IMR-90 (cell line): Measurements from ENCODE around the gene MAP3K15. TPM values are rescaled to one million over a fixed set of nuclear protein-coding genes. Genes with fewer than 3 reads are reported as not detected.

Experiments
- ATAC-seq: fragments of 200-7000 bp; cut with Tn5 transposase; 2 replicates; pipeline ENCODE4 v1.9.1; 2020; ENCODE audit warnings: low read depth, mild to moderate bottlenecking, moderate library complexity
- BruUV-seq: library from RNA; stranded (reverse); fragments of 400-500 nt; replicated peaks from 2 replicates; lab custom pipeline; 2021; lab: Mats Ljungman, UMichigan
- CTCF ChIA-PET: fragments of 300-600 bp; formaldehyde crosslinking; extraction: SDS; loops from one replicate; lab custom pipeline; 2021; ENCODE audit warnings: antibody characterized with exemption; lab: Yijun Ruan, JAX
- POLR2A ChIA-PET: fragments of 300-600 bp; sonication (Branson Sonifier 250); formaldehyde crosslinking; loops from one replicate; lab custom pipeline; 2022; ENCODE audit warnings: antibody characterized with exemption; ENCODE audit not compliant: unreplicated experiment; lab: Charles Lee
- DNase-seq: peaks from one replicate; pipeline ENCODE4 v3.0.0; 2013
- H2AFZ ChIP-seq: replicated peaks from 2 replicates; pipeline ENCODE3; 2013; ENCODE audit warnings: low read length, mild to moderate bottlenecking; ENCODE audit not compliant: poor library complexity
- H2AK5ac ChIP-seq: 2 replicates; pipeline ENCODE4 v1.6.1; 2013; ENCODE audit warnings: low read depth, low read length, inconsistent platforms
- H2AK9ac ChIP-seq: replicated peaks from 2 replicates; pipeline ENCODE3; 2013; ENCODE audit warnings: mild to moderate bottlenecking, low read depth, low read length, moderate library complexity; ENCODE audit not compliant: poor library complexity
- H2BK120ac ChIP-seq: 2 replicates; pipeline ENCODE4 v1.6.1; 2013; ENCODE audit warnings: low read depth, low read length, inconsistent platforms
- H2BK15ac ChIP-seq: 3 replicates; pipeline ENCODE4 v1.6.1; 2013; ENCODE audit warnings: low read depth, low read length, inconsistent platforms
- H2BK20ac ChIP-seq: 2 replicates; pipeline ENCODE4 v1.6.1; 2013; ENCODE audit warnings: low read depth, mild to moderate bottlenecking, inconsistent platforms, low read length, moderate library complexity
- H2BK5ac ChIP-seq: 2 replicates; pipeline ENCODE4 v1.6.1; 2013; ENCODE audit warnings: mild to moderate bottlenecking, low read depth, low read length, inconsistent platforms; ENCODE audit not compliant: poor library complexity, severe bottlenecking
- H3K14ac ChIP-seq: replicated peaks from 2 replicates; pipeline ENCODE4 v1.6.1; 2013; ENCODE audit warnings: low read depth, low read length, inconsistent platforms
- H3K18ac ChIP-seq: 2 replicates; pipeline ENCODE4 v1.6.1; 2013; ENCODE audit warnings: low read depth, low read length, control low read depth
- H3K23ac ChIP-seq: 2 replicates; pipeline ENCODE4 v1.6.1; 2013; ENCODE audit warnings: low read depth, low read length, inconsistent platforms
- H3K27ac ChIP-seq: 2 replicates; pipeline ENCODE4 v1.5.1; 2013; ENCODE audit warnings: mild to moderate bottlenecking, control low read depth, low read length; ENCODE audit not compliant: insufficient read depth
- H3K27me3 ChIP-seq: 2 replicates; pipeline ENCODE4 v1.6.1; 2013; ENCODE audit warnings: low read length; ENCODE audit not compliant: control insufficient read depth, insufficient read depth
- H3K36me3 ChIP-seq: 2 replicates; pipeline ENCODE4 v1.6.1; 2013; ENCODE audit warnings: low read length, mixed read lengths; ENCODE audit not compliant: control insufficient read depth, insufficient read depth
- H3K4ac ChIP-seq: 2 replicates; pipeline ENCODE4 v1.6.1; 2013; ENCODE audit warnings: low read depth, low read length, inconsistent platforms
- H3K4me1 ChIP-seq: 2 replicates; pipeline ENCODE4 v1.6.1; 2013; ENCODE audit warnings: low read length, mixed read lengths; ENCODE audit not compliant: control insufficient read depth, insufficient read depth
- H3K4me2 ChIP-seq: 2 replicates; pipeline ENCODE4 v1.6.1; 2013; ENCODE audit warnings: low read depth, mild to moderate bottlenecking, control low read depth, low read length, moderate library complexity
- H3K4me3 ChIP-seq: 2 replicates; pipeline ENCODE4 v1.5.1; 2013; ENCODE audit warnings: low read depth, mild to moderate bottlenecking, control low read depth, low read length, moderate library complexity; ENCODE audit not compliant: insufficient read depth
- H3K56ac ChIP-seq: 2 replicates; pipeline ENCODE4 v1.6.1; 2013; ENCODE audit warnings: low read length, inconsistent platforms; ENCODE audit not compliant: insufficient read depth; ENCODE audit errors: extremely low read depth
- H3K79me1 ChIP-seq, 2 experiments: 2 replicates each; pipeline ENCODE4 v1.6.1; 2013; ENCODE audit warnings: low read length in 2 of 2, inconsistent platforms in 1 of 2, low read depth in 1 of 2
- H3K9ac ChIP-seq: 2 replicates; pipeline ENCODE4 v1.6.1; 2013; ENCODE audit warnings: low read depth, low read length, control low read depth
- H3K9me1 ChIP-seq: 2 replicates; pipeline ENCODE4 v1.6.1; 2013; ENCODE audit warnings: low read length, inconsistent platforms; ENCODE audit not compliant: insufficient read depth
- H3K9me3 ChIP-seq: 2 replicates; pipeline ENCODE4 v1.6.1; 2013; ENCODE audit warnings: low read length; ENCODE audit not compliant: control insufficient read depth, insufficient read depth
- H4K20me1 ChIP-seq: 2 replicates; pipeline ENCODE4 v1.6.1; 2013; ENCODE audit warnings: low read length, inconsistent platforms; ENCODE audit not compliant: insufficient read depth
- H4K5ac ChIP-seq: 2 replicates; pipeline ENCODE4 v1.6.1; 2013; ENCODE audit warnings: mild to moderate bottlenecking, low read depth, low read length, control low read depth
- H4K8ac ChIP-seq, 2 experiments: 2 replicates each; pipeline ENCODE4 v1.6.1; 2013; ENCODE audit warnings: low read depth in 2 of 2, low read length in 2 of 2, control low read depth in 1 of 2, inconsistent platforms in 1 of 2
- H4K91ac ChIP-seq: 2 replicates; pipeline ENCODE4 v1.6.1; 2013; ENCODE audit warnings: low read depth, low read length, inconsistent platforms; ENCODE audit not compliant: insufficient read depth
- BHLHE40 ChIP-seq: fragments of 150-350 bp; IDR thresholded peaks from 2 replicates; pipeline ENCODE4 v1.6.1; 2016; ENCODE audit warnings: mild to moderate bottlenecking, low read depth, low read length
- CEBPB ChIP-seq: IDR thresholded peaks from 2 replicates; pipeline ENCODE4 v1.6.1; 2012; ENCODE audit warnings: low read depth, low read length, improper control_type of control experiment
- CTCF ChIP-seq: conservative IDR thresholded peaks from 2 replicates; pipeline ENCODE4 v1.5.1; 2012; ENCODE audit warnings: mild to moderate bottlenecking, low read depth, low read length, improper control_type of control experiment
- MAFK ChIP-seq: IDR thresholded peaks from 2 replicates; pipeline ENCODE4 v1.6.1; 2012; ENCODE audit warnings: low read depth, low read length, improper control_type of control experiment
- POLR2A ChIP-seq: IDR thresholded peaks from 2 replicates; pipeline ENCODE4 v1.6.1; 2012; ENCODE audit warnings: mild to moderate bottlenecking, low read depth, low read length
- RCOR1 ChIP-seq: IDR thresholded peaks from 2 replicates; pipeline ENCODE4 v1.6.1; 2012; ENCODE audit warnings: mild to moderate bottlenecking, low read length, improper control_type of control experiment; ENCODE audit not compliant: insufficient replicate concordance
- RFX5 ChIP-seq: IDR thresholded peaks from 2 replicates; pipeline ENCODE4 v1.8.0; 2012; ENCODE audit warnings: low read depth, mild to moderate bottlenecking, low read length, moderate library complexity
- SMC3 ChIP-seq: fragments of 150-350 bp; IDR thresholded peaks from 2 replicates; pipeline ENCODE4 v1.6.1; 2016; ENCODE audit warnings: low read depth, mild to moderate bottlenecking, antibody characterized with exemption, low read length, moderate library complexity
- WGBS, 2 experiments: methylation state at CpG; one replicate each; pipeline versions ENCODE4 v1.1.5 to v1.1.7; 2013; ENCODE audit warnings: missing lambda C conversion rate in 2 of 2; ENCODE audit not compliant: insufficient read length in 1 of 2; ENCODE audit errors: extremely low coverage in 2 of 2; 5-methylcytosine and 5-hydroxymethylcytosine counted together
- dilution Hi-C: fragments of 300-500 bp; cut with HindIII; formaldehyde crosslinking; loops from one replicate; pipeline ENCODE4 v1.14.3; 2018; ENCODE audit warnings: low sequenced_read_pairs; ENCODE audit not compliant: unreplicated experiment
- in situ Hi-C: fragments of 300-500 bp; cut with MboI; formaldehyde crosslinking; loops from 3 replicates; pipeline ENCODE4 v1.14.3; 2019; ENCODE audit warnings: low sequenced_read_pairs, inconsistent platforms, mixed read lengths
- intact Hi-C: fragments of 100-400 bp; cut with micrococcal nuclease; formaldehyde crosslinking; loops from 2 replicates; pipeline ENCODE4 v1.10.0; 2022
- polyA plus RNA-seq, 3 experiments: library from polyadenylated mRNA; depleted of rRNA; stranded (reverse); fragments of >200 nt; gene quantifications; 2 replicates each; pipeline ENCODE4 v1.2.3, GENCODE V29; 2012; ENCODE audit warnings: low replicate concordance in 1 of 3
- total RNA-seq: library from RNA; depleted of rRNA; stranded (reverse); fragments of >200 nt; gene quantifications from 2 replicates; pipeline ENCODE4 v1.2.3, GENCODE V29; 2012
- TF ChIP-seq, protein P1 (sequence below): fragments of 150-350 bp; IDR thresholded peaks from 2 replicates; pipeline ENCODE4 v1.6.1; 2017; ENCODE audit warnings: mild to moderate bottlenecking, antibody characterized with exemption, low read length, low read depth
- TF ChIP-seq, protein P2 (sequence below): fragments of 150-350 bp; IDR thresholded peaks from 2 replicates; pipeline ENCODE4 v1.6.1; 2016; ENCODE audit warnings: low read depth, mild to moderate bottlenecking, low read length, moderate library complexity, borderline replicate concordance

MAP3K15 gene
- total and polyA plus RNA-seq, 2 of the 4 experiments (the other 2 are of a cell fraction) = under 0.01 to 0.10 TPM

DNA sequence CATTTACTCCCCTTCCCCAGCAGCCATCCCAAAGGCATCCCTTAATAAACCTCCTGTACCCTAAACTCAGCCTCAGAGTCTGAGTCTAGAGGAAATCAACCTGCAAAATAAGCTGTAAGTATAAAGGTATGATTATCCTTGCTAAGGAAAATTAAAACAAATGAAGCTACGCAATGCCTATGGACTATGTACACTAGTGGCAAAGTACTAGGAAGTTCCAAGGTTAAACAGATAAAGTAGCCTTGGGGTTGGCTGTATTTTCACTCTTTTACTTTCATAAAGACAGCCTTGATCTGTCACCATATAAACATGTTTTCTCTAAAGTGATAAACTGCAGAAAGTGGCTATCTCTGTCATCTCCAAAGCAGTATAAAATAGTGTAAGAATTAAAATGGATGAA is 35.9 kb downstream of the MAP3K15 start:
- no peak overlapping the region for H3K4ac ChIP-seq
- no peak overlapping the region for H3K23ac ChIP-seq
- in situ Hi-C loops (no loop called here), intact Hi-C loops (no loop called here), dilution Hi-C loops (no loop called here)
- TF ChIP-seq CTCF (no peak), POLR2A (no peak), CEBPB (no peak), MAFK (no peak), SMC3 (no peak), RCOR1 (no peak), BHLHE40 (no peak), RFX5 (no peak)
- TF ChIP-seq, protein P1, sequence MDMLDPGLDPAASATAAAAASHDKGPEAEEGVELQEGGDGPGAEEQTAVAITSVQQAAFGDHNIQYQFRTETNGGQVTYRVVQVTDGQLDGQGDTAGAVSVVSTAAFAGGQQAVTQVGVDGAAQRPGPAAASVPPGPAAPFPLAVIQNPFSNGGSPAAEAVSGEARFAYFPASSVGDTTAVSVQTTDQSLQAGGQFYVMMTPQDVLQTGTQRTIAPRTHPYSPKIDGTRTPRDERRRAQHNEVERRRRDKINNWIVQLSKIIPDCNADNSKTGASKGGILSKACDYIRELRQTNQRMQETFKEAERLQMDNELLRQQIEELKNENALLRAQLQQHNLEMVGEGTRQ = no peak
- TF ChIP-seq, protein P2, sequence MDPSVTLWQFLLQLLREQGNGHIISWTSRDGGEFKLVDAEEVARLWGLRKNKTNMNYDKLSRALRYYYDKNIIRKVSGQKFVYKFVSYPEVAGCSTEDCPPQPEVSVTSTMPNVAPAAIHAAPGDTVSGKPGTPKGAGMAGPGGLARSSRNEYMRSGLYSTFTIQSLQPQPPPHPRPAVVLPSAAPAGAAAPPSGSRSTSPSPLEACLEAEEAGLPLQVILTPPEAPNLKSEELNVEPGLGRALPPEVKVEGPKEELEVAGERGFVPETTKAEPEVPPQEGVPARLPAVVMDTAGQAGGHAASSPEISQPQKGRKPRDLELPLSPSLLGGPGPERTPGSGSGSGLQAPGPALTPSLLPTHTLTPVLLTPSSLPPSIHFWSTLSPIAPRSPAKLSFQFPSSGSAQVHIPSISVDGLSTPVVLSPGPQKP = no peak
- no peak overlapping the region for H3K9ac ChIP-seq
- H3K56ac ChIP-seq = no peak overlapping the region
- H4K8ac ChIP-seq = no peak overlapping the region
- no peaks in the 10 kb centered on the region for H3K9me1 ChIP-seq
- H3K27me3 ChIP-seq = no peaks in the 10 kb centered on the region
- no peak for ATAC-seq
- no TSS peak for BruUV-seq
- H3K4me3 ChIP-seq = no peak overlapping the region
- no peak overlapping the region for H3K27ac ChIP-seq
- no peak overlapping the region for H4K91ac ChIP-seq
- no peak overlapping the region for H4K5ac ChIP-seq
- ChIA-PET POLR2A (no interaction called here), CTCF (no interaction called here)
- H2BK20ac ChIP-seq = no peak overlapping the region
- no peak overlapping the region for H3K14ac ChIP-seq
- WGBS, 2 experiments = no CpG with 5 or more reads among the region's 1 CpG
- H3K79me1 ChIP-seq = no peaks in the 10 kb centered on the region
- H3K36me3 ChIP-seq = no peaks in the 10 kb centered on the region
- H3K18ac ChIP-seq = no peak overlapping the region
- H2AFZ ChIP-seq = no peak overlapping the region
- H2BK120ac ChIP-seq = no peak overlapping the region
- no peak overlapping the region for H3K4me2 ChIP-seq
- H2BK15ac ChIP-seq = no peak overlapping the region
- H2AK5ac ChIP-seq = no peak overlapping the region
- no peaks in the 10 kb centered on the region for H3K4me1 ChIP-seq
- H4K20me1 ChIP-seq = no peaks in the 10 kb centered on the region
- no peak overlapping the region for H2AK9ac ChIP-seq
- H2BK5ac ChIP-seq = no peak overlapping the region
- no peak for DNase-seq
- H3K9me3 ChIP-seq = no peaks in the 10 kb centered on the region
